Muscle of back (tissue), 11 donors: ENCODE data around the gene MFGE8. TPM values are rescaled to one million over a fixed set of nuclear protein-coding genes. Genes with fewer than 3 reads are reported as not detected.

ENCODE experiments used
- DNase-seq, 3 donors: peaks; one replicate each; pipeline versions ENCODE4 v3.0.0 to v3.0.0-alpha.2; 2013
- polyA plus RNA-seq, 10 donors: library from polyadenylated mRNA; unstranded; fragments of 120-200 nt; gene quantifications; one replicate each; pipeline ENCODE4 v1.2.1, GENCODE V29; 2013; ENCODE audit not compliant: insufficient read length in 10 of 10

MFGE8 gene
- polyA plus RNA-seq, 10 donors, result 105 to 177 (median 118) TPM

DNA sequence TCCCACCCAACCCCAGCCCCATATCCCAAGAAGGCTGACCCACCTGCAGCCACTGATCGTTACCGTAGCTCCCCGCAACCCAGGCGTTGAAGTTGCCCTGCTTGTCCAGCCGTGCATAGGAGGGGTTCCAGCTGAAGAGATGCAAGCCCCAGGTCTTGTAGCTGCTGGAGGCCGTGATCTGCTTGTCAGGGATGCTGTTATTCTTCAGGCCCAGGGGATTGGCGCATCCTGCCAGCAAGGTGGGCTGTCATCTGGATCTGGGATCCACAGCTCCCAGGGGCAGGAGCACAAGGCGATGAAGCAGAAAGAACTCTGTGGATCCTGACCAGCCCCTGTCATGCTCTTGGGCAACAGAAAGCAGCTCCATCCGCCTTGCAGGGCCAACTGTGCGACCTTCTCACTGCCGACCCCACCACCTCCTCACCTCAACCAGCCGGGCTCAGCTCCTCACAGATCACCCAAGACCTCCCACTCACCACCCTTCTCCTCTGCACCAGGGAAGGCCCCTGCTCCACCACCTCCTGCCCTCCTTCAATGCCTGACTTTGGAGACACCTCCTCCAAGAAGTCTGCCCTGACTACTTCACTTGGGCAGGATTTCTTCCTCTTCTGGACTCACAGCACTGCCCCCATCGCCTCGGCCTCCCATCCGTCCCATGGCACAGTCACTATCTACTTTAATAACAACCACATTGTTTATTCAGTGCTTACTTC, 11.5 kb downstream of the MFGE8 start:
- DNase-seq, result no peak

DNA sequence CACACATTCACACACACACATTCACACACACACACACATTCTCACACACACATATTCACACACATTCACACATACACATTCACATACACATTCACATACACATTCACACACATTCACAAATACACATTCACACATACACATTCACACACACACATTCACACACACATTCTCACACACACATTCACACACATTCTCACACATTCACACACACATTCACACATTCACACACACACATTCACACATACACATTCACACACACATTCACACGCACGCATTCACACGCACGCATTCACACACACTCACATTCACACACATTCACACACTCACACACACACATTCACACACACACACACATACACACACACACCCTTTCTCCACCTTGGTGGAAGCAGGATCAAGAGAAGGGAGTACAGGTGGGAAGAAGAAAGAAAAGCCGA, 12.2 kb downstream of the MFGE8 start:
- DNase-seq, result no peak

DNA sequence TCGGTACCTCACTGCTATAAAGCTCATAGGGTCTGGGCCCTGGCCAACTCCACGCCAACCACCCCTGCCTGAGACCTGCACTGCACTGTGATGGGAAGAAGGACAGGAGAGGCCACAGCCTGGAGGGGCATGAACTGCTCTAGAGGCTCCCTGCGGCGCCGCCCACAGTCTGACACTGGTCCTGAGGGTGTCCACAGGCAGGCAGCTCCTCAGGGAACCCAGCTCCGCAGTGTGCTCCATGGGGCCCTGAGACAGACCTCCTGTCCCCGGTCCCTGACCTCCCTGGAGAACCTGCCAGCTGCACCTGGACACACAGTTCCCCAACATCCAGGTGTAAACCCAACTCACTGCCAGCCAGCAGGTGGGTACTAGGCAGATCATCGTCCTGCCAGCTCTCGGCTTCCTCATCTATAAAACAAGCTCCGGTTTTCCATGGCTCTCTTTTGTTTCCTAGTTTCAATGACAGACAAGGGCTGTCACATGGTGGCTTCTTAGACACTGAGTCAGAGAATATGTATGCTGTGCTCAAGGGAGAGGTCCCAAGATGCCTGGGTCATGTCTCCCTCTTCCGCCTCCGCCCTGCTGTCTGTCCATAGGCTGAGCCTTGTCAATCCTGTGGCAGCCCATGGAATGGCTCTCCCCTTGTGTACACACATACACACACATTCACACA, 12.7 kb downstream of the MFGE8 start:
- no peak for DNase-seq

DNA sequence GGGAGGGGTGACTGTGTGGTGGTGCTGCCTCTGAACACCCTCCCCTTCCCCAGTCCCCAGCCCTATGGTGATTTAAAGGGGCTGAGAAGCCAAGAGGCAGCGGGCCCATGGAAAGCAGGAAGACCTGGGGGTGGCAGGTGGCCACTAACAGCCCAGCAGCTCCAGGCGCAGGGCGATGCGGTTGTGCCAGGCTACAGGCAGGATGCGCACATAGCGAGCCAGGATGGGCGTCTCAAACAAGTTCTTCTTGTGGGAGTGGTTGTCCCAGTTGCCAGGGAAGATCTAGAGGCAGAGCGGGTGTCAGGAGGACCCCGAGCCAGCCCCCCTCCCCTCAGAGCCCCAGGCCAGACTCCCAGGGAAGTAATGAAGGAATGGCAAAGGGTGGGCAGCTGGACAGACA, 13.9 kb downstream of the MFGE8 start:
- DNase-seq, result no peak

DNA sequence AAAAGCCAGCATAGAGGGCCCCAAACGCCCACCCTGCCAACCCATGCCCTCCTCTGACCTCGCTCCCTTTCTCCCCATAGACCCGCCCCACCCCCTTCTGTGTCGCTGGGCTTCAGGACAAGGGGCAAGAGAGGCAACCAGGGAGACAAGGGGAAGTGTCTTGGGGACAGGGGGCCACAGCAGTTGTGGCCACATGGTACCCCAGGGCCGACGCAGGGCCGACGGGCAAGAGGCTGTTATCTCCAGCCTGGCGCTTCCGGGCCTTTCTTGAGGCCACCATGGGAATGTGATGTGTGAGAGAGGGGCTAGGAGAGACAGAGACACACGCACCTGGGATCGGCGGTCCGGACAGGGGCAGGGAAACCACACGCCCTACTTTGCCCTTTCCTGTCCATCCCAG, 14.4 kb downstream of the MFGE8 start:
- DNase-seq, result no peak

DNA sequence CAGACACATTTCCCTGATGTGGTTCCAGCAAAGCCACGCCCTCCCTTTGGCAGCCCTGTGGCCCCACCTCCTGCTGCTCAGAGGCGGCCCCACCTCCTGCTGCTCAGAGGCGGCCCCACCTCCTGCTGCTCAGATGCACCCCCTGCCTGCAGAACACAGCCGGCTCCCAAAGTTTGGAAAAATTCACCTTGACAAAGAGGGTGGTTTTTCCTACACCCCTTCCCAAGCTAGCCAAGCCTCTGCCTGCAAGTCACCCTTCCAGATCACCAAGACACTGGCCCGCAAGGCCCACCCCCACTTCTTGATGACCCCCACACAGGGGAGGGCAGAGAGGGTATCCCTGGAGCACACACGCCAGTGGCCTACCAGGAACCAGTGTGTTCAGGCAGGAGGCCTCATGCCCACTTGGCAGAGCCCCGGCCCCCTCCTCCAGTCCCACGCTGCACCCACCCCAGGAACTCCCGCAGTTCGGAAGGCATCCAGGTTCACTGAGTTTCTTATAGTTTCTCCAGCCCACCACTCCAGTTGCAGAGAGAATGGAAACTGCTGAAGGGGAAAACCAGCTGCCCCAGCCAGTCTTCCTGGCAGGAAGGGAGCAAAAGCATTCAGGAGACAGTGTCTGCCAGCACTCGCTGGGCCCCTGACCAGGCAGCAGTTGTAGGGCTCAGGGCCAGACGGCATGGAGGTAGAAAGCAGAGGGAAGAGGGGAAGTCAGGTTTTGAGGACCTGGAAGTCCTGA, 15.6 kb downstream of the MFGE8 start:
- DNase-seq, result peak; percentile 74 to 96 (median 89)

DNA sequence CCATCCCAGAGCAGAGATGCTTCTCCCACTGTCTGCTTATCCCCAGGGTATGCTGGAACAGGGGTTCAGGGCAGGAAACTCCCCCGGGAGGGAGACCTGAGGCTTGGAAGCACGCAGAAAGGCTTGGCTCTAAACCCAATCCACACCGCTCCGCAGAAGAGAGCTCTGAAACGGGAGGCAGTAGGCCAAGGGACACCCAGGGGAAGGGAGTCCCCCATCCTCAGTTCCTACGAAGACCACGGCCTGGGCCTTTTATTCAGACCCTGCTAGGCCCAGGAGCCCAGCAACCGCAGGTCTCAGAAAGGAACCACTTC, 16.1 kb downstream of the MFGE8 start:
- no peak for DNase-seq

DNA sequence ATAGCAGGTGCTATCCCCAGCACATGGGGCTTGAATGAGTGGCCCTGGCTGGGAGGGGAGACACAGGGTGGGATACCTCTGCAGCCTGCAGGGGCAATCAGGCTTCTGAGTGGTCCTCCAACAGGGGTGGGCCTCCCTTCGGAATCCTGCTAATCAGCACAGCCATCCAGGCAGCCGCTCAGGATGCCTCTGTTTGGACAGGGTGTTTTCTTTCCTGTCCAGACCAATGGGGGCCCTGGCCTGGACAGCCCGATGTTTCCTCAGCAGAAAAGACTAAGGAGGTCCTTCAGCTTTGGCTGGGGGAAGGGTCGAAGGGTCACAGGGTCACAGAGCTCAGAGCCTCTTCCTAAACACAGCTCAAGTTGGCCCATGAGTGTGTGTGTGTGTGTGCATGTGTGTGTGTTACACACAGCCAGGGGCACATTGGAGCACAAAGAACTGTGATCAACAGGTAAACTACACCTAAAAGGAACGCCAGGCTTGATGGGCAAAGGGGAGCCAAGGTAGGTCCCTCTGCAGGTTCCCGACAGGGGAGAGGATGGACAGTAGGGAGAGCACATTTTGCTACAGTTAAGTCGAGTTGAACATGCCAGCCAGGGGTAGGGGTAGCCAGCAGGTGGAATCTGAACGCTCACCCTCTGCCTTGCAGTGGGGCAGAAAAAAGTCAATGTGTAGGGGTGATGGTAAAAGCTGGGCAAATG, 16.7 kb downstream of the MFGE8 start:
- DNase-seq, result no peak

DNA sequence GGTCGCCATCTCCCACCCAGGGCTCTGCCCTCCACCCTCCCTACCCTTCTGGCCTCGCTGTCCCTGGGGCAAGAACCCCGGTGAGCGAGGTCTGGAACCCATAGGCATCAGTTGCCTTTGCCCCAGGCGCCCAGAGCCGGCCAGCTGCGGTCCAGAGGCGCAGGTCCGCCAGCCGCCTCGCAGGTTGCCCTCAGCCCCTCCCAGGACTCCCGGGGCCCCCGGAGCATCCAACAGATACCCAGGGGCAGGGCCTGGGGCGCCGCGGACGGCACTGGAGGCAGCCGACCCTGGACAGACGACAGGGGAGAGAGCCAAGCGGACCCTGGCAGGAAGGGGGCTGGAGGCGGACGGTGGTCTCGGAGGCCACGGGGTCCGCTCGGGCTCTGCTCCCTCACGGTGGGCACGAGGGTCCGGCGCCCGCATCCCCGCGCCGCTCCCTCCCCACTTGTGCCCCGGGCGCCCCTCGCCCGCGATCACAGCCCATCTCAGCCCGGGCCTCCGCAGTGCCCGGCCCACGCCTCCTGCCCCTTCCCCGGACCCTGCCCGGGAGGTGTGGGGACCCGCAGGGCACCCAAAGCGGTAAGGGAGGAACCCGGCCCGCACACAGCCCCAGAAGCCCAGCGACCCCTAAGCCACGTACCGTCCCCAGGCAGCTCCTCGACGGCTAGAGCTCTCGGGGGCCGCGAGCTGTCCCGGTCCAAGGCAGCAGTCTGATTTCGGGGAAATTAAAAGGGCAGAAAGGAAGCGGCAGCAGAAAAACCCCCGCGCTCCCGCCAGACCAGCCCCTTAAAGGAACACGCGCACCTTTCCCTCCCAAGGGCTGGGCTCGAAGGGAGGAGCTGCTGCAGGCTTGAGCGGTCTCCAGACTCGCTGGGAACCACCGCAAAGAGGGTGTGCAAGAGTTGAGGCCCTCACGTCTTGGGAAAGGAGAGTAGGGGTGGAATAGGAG, 18.1 kb downstream of the MFGE8 start, which contains the start of gene HAPLN3:
Gene HAPLN3, minus strand, starts transcription at position 726 of the 949 bp plus-strand sequence. CDS start 8,246 bp downstream, outside the sequence.
- peak in 1 of 3 donors; percentile 54 for DNase-seq

DNA sequence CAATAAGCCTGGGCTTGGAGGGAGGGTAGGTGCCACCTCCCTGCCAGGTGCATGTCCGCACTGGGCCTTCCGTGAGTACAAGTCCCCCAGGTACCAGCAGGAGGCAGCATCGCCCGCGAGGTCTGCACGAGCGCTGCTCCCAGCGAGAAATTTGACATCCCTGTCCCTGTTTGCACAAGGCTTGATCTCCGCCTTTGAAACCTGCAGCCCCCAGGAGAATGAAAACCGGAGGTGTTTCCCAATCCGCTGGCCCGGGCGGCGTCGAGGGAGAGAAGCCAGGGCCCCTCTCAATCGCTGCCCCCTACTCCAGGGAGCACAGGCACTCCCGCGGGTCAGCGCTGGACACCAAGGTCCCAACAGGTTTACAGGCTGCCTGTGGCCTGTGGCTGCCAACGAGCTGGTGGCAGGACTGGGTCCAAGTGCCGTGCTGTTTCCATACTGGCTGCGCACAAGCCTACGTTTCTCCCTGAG, 18.8 kb downstream of the MFGE8 start:
- peak in 1 of 3 donors; percentile 59 for DNase-seq

DNA sequence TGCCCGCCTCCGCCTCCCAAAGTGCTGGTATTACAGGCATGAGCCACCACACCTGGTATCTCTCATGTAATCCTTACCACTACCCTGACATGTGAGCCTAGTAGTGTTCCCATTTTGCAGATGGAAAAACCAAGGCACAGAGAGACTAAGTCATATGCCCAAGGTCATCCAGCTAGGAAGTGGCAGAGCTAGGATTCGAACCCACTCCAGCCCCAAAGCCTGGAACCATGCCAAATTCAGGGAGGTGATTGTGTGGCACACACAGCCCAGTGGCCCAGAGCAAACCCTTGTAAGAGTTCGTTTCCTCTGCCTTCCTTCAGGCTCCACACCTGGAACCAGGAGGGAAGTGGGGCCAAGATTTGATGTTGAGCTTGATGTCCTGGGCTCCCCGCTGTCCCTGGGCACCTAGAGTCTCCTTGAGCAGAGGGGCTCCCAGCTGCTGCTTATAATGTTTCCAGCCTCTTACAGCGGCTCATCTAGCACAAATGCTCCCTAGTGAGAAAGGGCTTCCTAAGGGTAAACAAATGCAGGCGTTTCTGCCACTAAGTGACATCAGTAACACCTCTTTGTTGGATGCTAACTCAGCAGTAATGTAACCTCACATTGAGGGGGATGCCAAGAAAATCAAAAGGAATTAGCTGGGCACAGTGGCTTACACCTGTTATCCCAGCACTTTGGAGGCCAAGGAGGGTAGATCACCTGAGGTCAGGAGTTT, 21.5 kb downstream of the MFGE8 start:
- no peak for DNase-seq

DNA sequence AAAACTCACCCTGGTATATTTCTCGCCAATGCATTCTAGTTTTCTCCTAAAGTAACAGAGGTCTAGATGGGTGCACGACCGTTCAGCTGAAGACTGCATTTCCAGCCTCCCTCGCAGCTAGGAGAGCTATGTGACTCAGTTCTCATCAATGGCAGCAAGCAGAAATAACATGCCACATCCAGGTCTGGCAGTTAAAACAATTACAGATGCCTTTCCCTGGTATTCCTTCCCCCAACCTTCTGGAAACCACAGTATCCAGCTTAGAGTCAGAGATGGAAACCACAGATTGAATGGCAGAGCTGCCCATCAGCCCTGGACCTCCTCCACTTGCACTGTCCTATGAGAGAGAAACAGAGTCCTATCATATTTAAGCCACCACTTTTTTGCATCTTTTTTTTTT, 22.7 kb downstream of the MFGE8 start:
- no peak for DNase-seq

DNA sequence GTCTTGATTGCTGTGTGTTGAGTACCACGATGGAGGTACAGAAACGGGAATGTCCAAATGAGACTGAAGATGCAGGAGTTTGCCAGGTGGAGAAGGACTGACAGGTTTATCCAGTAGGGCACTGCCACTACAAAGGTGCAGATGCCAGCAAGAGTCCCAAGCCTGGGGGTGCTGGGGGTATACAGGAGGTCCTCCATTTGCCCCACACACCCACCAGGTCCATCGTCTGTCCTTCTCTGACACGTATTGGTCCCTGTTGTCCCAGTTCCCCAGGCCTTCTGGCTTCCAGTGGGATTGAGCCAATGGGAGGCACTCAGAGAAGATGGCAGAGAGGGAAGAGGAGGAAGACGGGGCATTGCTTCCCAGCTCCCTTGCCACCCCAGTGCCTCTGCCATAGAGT, 24.5 kb downstream of the MFGE8 start:
- DNase-seq, result no peak

DNA sequence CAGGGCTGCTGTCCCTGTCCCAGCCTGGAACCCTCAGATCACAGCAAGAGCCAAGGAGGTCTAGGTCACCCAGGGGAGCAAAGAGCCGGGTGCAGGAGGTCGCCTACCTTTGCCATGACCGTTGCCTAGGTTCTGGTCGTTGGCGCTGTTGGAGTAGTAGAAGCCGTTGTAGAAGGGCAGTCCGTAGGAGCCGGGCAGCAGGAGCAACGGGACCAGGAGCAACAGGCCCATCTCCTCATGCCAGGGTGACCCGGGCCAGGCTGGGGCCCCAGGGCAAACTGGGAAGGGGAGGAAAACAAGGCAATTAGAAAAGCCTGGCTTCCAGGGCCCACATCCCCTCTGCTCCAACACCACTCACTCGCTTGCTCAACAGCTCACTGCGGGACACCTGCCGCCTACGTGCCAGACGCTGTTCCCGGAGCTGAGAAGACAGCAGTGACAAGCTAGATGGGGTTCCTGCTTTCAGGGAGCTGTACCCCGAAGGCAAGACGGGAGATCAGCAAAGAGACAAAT, 26.1 kb downstream of the MFGE8 start:
- DNase-seq, result no peak

DNA sequence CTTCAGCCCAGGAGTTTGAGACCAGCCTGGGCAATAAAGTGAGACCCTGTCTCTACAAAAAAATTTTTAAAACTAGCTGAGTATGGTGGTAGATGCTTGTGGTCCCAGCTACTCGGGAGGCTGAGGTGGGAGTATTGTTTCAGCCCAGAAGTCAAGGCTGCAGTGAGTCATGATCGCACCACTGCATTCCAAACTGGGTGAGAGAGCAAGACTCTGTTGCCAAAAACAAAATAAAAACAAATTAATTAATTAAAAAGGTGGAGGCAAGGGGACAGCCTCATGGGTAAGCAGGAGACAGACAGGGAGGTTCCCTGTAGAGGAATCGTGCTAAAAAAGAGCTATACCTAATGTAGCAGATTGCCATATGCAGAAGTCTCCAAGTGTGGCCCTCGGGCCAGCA, 30.4 kb downstream of the MFGE8 start:
- DNase-seq, result no peak

DNA sequence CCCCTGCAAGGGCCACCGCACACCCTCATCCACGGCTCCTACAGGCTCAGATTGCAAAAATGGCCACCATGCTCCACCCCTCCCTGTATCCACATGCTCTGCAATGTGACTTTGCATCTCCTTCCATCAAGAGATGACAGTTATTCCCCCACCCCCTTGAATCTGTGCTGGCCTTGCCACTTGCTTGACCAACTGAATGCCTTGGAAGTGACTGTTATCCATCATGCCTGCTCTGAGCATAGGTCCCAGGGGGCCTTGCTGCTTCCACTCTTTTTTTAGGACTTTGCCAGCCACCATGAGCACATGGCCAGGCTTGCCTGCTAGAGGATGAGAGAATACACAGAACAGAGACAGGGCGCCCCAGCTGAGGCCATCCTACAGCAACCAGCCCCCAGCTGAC, 31.4 kb downstream of the MFGE8 start:
- DNase-seq, result no peak

DNA sequence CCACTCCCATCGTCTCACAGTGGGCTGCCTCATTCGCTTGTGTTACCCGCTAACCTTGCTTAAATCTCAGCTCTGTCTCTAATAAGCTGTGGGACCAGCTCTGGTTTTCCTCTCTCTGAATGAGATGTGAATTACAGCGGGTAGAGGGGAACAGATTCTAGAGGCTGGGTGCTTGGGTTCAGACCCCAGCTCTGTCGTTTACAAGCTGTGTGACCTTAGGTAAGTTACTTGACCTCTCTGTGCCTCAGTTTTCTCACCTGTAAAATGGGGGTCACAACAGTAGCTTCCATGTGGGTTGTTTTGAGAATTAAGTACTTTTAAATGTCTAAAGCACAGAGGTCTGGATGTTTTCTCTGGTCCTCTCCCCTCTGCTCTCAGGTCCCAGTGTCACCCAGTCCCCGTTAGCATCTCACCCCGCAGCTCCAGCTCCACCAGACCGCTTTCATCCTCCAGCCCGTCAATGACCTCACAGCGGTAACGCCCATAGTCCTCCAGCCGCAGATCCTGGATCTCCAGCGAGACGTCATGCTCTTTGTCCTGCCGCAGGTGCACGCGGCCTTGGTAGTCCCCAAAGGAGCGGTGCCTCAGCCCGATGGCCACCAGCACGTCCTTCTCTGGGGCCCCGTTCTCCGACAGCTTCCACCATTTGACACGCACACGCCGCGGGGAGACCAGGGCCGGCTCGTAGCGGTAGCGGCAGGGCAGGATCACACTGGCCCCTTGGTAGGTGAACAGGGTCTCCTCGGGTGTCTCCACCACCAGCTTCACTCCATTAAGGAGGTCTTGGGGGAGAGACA, 32.0 kb downstream of the MFGE8 start:
- no peak for DNase-seq

DNA sequence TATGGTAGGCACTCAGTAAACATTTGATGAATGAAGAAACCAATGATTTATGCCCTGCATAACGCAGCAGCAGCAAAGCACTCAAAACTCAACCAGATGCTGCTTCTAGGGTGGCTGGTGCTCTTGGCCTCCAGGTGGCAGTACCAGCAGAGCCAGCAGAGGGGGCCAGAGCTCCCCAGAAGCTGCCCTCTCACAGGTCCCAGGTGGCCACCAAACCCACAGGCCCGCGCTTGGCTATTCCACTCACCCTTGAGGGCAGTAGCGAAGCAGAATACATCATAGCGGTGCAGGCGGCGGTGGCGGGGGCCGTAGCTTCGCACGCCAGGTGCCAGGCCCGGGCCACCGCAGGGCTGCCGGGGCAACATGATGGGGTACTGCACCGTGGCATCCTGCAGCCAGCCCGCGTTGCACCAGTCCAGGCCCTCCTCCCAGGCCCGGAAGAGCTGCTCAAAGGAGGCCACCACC, 34.4 kb downstream of the MFGE8 start:
- peak in 1 of 3 donors; percentile 21 for DNase-seq

DNA sequence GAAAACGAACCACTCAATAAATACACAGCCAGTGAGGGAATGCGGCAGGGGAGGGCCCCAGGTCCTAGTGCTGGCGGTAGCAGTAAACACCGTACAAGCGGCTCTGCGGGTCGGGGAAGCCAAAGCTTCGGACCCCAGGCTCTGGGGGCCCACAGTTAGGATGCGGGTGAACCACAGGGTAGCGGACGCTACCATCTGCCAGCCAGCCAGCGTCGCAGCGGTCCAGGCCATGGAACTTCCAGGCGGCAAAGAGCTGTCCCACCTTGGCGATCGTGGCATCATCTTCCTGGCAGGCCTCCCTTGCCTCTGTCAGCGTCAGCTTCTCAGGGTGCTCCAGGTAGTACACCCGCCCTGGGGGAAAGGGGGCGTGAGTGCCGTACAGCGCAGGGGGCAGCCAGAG, 35.3 kb downstream of the MFGE8 start:
- no peak for DNase-seq
